HG02571 (cell line): ENCODE data around the gene BBOF1.

Experiments
- ATAC-seq: cut with Tn5 transposase; IDR thresholded peaks from one replicate; pipeline ENCODE4 v1.9.1; 2021; ENCODE audit warnings: mild to moderate bottlenecking, moderate library complexity; ENCODE audit not compliant: unreplicated experiment

Gene BBOF1

DNA sequence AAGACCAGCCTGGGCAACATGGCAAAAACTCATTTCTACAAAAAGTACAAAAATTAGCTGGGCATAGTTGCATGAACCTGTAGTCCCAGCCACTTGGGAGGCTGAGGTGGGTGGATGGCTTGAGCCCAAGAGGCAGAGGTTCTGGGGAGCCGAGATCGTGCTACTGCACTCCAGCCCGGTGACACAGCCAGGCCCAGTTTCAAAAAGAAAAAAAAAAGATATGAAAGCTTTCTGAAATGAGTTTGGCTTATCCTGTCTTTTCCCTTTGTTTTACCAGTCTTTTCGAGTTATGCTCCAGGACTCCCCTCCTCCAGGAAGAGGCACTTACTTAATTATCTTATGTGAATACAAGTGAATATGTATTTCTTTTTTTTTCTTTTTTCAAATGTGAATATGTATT lies 3.2 kb downstream of the BBOF1 start:
- ATAC-seq = no peak

DNA sequence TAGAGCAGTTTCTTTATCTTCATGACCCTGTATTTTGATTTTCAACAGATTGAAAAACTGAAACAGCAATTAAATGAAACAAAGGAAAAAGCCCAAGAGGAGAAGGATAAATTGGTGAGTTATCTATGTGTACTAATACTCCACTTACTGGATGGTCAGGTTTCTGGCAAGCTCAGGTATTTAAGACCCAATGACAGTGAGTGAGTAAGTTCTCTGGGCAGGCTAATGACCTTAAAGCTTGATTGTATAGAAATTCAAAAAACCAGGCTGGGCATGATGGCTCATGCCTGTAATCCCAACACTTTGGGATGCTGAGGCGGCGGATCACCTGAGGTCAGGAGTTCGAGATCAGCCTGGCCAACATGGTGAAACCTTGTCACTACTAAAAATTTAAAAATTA lies 10.0 kb downstream of the BBOF1 start:
- no peak for ATAC-seq

DNA sequence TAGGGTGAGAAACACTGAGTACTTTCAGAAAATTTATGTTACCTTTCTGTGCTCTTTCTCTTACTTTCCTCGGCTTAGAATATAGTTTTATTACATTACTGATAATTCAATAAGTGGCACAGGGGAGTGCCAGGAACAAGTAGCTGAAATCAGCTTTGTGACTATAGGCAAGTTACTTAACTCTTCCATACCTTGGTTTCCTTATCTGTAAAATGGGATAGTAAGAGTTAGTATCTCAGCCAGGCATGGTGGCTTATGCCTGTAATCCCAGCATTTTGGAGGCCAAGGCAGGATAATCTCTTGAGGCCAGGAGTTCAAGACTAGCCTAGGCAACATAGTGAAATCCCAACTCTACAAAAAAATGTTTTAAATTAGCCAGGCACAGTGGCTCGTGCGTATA lies 15.4 kb downstream of the BBOF1 start:
- no peak for ATAC-seq

DNA sequence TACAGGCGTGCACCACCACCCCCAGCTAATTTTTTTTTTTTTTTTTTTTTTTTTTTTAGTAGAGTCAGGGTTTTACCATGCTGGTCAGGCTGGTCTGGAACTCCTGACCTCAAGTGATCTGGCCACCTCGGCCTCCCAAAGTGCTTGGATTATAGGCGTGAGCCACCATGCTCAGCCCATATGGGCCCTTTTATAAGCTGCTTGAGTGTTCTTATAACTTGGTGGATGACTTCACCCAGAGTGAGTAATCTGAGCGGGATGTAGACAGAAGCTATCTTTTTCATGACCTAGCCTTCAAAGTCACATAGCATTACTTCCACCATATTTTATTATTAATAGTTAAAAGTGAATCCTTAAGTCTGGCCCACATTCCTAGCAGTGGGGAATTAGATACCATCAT lies 16.4 kb downstream of the BBOF1 start:
- no peak for ATAC-seq

DNA sequence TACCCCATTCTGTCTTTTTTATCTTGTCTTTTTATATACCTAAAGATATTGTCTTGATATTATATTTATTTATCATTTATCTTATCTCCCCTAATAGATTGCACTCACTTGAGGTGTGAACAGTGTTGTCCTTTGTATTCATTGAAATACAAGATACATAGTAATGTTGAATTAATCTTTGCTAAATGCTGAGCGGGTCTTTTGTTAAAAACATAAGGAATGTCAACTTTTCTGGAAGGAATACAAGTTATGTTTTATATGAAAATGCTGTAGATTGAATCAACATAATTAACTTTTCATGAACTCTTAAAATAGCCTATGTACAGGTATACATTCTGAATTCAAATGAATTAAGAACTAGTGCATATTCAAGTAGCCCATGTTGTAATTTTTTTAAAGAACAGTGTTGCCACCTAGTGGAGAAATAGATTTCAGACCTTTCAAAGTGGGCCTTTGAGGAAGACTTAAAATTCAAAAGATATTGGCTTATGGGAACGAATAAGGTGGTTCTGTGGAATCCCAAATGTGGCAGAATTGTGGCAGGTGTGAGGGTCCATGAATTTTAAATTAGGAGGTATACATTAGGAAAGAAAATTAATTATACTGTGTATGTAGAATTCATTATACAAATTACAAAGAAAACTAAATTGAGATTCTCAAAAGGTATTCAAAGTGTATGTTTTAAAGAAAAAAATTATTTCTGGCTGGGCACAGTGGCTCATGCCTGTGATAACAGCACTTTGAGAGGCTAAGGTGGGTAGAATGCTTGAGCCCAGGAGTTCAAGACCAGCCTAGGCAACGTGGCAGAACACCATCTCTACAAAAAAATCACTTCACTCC lies 19.1 kb downstream of the BBOF1 start:
- ATAC-seq = no peak

DNA sequence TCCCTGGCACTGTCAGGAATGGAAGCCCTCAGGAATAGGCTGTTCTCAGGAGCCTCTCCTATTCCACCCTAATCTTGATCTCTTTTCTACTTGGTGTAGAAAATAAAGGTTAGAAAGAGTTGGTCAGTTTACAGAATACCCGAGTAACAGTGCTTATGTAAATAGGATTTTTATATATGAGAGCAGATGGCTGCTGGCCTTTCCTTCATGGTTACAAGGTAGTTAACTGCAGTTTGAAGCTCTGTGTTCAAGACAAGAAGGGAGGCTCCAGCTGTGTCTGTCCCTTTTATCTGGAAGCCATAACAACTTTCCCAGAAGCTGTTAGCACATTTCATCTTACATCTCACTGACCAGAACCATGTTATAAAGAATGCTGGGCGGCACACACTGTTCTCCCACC lies 23.1 kb downstream of the BBOF1 start:
- ATAC-seq = no peak

DNA sequence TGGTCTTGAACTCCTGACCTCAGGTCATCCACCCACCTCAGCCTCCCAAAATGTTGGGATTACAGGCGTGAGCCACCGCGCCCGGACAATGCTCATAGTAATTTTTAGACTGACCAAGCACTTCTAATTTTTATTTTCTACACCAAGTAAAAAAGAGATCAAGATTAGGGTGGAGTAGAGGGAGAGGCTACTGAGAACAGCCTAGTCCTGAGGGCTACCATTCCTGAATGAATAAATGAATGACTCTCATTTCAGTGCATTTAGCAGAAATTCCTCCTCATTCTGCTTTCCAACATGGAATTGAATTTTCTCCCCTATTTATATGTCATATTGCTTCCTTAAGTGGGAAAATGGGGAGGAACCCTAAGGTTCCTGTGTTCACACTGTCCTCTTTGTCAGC lies 26.4 kb downstream of the BBOF1 start:
- ATAC-seq = no peak

DNA sequence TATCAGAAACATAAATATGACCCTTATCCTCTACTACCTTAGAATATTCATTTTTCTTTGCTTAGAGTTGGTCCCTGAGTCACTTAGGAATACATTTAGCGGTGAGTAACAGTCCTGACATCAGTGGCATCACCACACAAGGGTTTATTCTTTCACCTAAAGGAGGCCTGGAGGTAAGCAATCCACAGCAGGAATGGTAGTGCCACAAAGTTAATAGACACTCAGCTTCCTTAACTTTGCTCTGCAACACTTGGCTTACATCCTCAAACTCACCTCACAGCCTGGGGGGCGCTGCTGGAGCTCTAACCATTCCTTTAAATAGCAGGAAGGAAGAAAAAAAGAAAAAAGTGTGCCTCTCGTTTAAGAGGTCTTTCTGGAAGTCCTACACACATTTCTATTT lies 29.1 kb downstream of the BBOF1 start:
- ATAC-seq = no peak

DNA sequence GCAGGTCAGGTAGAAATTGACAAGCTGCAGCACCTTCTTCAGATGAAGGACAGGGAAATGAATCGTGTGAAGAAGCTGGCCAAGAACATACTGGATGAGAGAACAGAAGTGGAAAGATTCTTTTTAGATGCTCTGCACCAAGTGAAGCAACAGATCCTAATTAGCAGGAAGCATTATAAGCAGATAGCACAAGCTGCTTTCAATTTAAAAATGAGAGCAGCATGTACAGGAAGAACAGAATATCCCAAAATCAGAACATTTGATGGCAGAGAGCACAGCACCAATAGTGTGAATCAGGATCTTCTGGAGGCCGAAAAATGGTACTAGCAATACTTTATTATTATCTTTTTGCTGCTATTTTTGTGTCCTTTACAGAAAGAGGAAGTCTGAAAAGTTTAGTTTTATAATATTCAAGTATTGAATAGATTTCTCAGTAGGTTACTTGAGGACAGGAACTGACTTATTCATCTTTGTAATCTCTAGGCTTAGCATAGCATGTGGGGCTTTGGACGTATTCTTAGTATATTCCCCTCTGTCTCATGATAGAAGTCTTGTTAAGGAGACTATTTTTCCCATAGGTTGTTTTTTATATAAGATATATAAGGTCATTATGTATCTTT lies 30.8 kb downstream of the BBOF1 start:
- ATAC-seq = no peak

DNA sequence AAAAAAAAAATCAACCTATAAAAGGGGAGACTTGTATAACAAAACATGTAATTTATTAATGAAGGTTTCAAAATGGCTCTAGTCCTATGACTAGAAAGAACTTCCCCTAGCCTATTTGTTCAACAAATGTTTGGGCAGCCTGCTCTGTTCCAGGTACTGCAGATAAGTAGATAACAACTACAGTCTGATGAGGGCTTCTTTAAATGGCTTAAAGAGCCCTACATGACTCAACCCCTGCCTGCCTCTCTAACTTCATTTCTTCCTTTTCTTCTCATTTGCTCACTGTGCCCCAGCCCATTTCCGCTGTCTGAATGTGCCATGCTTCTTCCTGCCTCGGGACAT lies 43.6 kb downstream of the BBOF1 start:
- ATAC-seq = no peak

DNA sequence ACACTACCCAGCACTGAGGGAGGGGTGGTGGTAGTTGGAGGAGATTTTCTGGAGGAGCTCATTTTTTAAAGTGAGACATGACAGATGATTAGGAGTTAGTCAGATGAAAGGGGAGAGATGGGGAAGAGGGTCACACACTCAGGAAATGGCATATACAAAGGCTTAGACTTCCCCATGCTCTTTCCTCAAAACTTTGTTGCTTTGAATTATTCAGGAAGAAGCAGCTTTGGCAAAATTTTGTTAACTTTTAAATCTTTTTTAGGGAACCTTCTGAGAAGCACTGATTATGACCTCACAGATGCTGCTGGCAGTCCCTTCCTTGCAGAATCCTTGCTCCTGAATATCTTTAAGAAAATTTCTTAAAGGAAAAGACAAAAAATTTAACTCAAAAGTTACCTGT lies 45.3 kb downstream of the BBOF1 start:
- ATAC-seq = no peak

DNA sequence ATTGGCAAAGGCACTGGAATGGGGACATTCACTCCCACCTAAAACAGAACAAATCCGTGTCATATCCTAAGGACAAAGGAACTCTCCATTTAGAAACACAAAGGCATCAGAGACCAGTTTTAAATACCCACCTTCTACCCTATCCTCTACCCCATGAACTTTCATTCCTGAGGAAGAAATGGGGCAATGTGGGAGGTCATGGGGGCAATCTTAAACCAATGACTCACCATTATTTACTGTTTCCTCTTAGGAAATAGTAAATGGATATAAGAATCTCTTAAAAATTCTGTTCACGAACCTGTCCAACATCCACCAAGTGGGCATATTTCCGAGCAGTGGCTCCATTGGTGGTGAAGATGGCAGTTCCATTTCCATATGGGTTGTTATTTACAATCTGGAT lies 45.7 kb downstream of the BBOF1 start:
- no peak for ATAC-seq

DNA sequence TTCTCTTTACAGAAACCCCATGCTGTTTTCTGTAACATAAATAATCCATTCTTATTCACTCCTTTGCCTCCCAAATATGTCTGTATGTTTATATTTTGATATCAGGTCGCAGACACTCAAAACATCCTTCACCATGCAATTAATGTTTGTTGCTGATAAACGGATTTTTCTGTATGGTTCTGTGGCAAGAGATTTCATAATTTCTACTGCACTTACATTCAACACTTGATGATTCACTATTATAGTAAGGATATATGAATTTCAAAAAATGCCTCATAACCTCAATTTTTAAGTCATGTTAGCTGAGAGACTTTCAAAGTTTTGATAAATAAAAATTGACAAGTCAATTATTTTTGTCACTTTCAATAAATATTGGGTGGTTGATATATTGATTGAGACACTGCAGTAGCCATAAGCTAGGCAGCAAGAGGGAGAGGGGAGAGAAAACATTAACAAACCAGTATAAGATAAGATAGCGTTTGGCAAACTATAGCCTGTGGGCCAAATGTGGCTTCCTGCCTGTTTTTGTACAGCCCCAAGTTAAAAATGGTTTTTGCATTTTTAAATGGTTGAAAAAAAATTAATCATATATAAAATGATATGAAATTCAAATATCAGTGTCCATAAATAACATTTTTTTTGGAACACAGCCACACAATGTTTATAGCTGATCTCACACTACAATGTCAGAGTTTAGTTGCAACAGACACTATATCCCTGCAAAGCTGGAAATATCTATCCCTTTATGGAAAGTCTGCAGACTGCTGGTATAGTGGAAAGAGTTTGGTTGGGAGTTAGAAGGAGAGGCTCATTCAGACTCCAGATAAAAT lies 46.8 kb downstream of the BBOF1 start:
- no peak for ATAC-seq

DNA sequence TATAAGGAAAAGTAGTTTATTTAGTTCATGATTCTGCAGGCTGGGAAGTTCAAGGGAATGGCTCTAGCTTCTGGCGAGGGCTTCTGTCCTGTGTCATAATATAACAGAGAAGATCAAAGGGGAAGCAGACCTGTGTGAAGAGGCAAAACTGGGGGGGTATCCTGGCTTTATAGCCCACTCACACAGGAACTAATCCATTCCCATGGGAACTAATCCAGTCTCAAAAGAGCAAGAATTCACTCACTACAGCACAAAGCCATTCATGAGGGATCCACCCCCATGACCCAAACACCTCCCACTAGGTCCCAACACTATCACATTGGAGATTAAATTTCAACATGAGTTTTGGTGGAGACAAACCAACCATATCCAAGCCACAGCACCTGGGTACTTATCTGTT lies 58.3 kb downstream of the BBOF1 start:
- no peak for ATAC-seq

DNA sequence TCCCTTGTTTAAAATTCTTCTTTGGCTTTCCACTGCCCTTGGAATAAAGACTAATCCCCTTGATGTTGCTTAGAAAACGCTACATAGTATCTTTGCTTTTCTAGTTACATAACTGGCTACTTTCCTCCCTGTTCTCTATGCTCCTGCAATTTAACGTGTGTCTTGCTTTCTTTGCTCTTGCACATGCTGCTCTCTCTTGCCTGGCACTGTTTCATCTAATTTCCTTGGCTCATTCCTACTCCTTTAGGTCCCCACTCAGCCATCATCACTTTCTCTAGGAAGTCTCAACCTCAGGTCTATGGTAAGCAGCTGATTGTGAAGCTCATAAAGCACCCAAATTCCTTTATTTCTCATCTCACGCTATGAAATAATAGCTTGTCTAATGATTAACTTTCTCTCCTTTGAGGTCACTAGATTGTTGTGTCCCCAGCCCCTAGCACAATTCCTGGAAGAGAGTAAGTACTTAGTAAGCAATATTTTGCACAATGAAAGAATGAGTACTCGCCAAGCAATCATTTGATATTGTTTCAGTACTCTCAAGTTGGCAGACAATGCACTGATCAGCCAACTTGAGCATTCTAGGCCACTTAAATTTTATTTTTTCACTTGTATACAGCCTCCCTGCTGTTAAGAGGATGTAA lies 61.8 kb downstream of the BBOF1 start:
- no peak for ATAC-seq

DNA sequence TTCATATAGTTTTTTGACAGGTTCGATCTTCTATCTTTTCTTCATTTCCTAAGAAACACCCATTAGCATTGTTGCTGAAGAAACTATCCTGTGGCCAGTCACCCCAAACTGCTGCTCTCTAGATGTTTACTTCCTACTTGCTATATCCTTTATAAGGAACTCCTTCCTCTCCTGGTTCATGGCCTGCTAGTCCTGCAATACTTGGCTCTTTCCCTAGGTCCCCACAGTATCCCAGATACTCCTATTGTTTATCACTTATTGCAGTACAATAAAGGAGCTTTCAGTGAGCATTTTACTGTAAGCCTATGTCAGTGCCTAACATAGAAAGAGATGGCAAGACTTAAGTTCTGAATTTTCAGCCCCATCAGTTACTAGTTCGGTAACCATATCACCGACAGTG lies 62.3 kb downstream of the BBOF1 start:
- no peak for ATAC-seq

DNA sequence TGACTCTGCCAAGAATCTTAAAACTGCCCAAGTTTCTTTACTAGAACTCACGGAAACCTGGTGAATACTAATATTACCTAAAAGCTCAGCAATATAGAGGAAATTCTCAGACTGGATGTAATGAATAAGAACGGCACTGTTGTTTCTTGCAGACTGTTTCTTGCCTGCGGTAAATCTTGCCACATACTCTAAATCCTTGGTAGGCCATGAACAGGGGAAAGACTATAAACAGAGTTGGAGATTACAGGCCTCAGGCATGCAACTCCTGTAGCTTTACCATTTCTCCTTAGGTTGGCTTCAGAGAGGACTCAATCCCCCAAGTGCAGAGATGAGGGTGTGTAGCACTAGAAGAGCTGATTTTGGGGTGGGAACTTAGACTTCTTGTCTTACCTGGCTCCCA lies 64.0 kb downstream of the BBOF1 start:
- ATAC-seq = no peak

DNA sequence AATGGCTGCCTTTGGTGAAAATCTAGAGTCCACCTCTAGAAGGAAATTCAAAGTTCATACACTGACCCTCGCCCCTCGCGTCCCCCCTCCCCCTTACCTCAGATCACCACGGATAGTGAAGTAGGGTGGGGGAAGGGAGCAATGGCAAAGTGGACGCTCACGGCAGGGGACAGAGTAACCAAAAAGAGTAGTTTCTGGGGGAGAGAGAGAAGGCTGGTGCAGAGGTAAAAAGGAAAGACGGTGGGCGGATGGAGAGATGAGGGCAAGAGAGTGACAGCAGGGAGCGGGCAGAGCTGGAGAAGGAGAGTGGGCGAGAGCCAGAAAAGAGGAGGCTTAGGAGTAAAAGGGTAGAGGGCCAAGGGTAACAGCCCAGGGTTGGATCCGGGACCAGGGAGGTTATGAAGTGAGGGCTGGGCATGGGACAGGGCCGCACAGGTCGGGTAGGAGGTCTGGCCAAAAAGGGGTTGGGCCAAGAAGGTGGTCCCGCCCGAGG lies 64.7 kb downstream of the BBOF1 start:
- no peak for ATAC-seq

DNA sequence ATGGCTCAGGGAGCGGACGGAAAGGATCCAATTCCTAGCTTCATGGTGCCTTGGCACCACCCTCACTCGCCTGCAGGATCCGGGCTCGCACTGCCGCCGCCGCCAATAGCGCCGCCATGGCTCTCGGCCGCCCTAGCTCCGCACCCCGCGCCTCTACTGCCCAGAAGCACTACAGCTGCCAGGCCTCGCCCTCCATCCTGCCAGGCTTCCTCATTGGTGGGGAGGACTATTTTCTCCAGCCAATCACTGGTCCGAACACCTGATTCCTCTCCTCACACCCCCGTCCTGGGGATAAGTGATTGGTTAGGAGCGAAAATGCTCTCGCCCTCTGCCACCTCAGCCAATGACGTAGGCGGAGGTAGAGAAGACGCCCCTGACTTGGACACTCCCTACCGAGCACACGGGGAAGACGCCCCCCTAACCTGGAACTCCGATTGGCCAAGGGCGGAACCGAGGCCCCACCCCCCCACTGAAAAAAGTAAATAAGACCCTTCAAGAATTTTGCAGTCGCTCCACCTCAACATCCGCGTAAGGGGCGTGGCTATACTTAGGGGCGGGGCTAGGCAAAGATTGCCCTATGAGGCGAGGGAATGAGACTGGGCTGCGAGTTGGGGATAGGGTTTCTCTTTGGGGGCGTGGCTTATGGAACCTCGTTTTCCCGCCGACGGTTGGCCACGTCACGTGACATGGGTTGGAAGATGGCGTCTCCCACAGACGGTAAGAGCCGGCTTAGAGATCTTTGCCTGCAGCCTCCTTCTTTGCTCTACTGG lies 65.3 kb downstream of the BBOF1 start, which contains the start of the genes ALDH6A1 and LIN52:
Gene ALDH6A1, minus strand, starts transcription at position 177 of the 770 bp plus-strand sequence. Its CDS starts 59 bp downstream, at position 118.
Gene LIN52, plus strand, starts transcription at position 680 of the 770 bp plus-strand sequence. Its CDS starts 19 bp downstream, at position 699.
- peak; percentile 83 for ATAC-seq

DNA sequence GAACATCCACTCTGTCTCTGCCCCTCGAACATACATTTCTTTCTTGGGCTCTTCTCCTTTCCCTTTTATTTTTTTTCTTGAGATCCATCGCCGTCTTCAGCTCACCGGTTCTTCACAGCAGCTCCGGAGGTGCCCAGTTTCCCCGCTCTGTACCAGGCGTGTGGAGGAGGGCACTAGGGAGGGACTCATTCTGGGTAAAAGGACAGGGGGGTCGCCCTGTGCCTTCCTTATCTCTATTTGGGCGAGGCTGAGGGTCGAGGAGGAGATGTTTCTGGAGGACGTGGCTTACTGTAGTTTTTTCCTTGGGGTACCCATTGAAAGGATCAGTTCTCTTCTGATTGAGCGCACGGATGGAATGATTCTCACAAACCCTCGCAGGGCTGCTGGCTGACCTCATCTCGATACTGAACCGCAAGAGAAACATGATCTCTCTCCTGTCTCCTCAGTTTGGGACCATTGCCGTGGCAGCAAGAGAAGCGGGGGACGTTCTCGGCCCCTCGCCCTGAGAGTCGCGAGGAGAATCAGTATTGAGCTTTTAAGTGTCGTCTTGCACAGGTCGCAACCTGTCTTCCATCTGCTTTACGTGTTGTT lies 66.0 kb downstream of the BBOF1 start:
- peak; percentile 6 for ATAC-seq
